Activated CD8-positive, alpha-beta T cell treated with anti-CD3 and anti-CD28 coated beads for 36 hours (primary cell): ENCODE data around the gene PTPN11. TPM values are rescaled to one million over a fixed set of nuclear protein-coding genes. Genes with fewer than 3 reads are reported as not detected.

ENCODE experiments used
- ATAC-seq: fragments of 200-7000 bp; cut with Tn5 transposase; one replicate; pipeline ENCODE4 v1.10.0; 2021; ENCODE audit warnings: mild to moderate bottlenecking, moderate library complexity
- CTCF ChIA-PET: fragments of 350-600 bp; sonication (Branson Sonifier 250); formaldehyde crosslinking; loops from one replicate; lab custom pipeline; 2021; ENCODE audit warnings: antibody characterized with exemption; lab: Charles Lee
- POLR2A ChIA-PET: fragments of 350-600 bp; sonication (Branson Sonifier 250); formaldehyde crosslinking; loops from one replicate; lab custom pipeline; 2021; ENCODE audit warnings: antibody characterized with exemption; lab: Charles Lee
- DNase-seq: peaks from one replicate; pipeline ENCODE4 v3.0.0-alpha.2; 2020
- H3K27ac Mint-ChIP-seq: one replicate; pipeline ENCODE4 v1.8.0; 2021; ENCODE audit warnings: mild to moderate bottlenecking, mixed read lengths
- H3K27me3 Mint-ChIP-seq: one replicate; pipeline ENCODE4 v1.8.0; 2021; ENCODE audit warnings: mixed read lengths
- H3K36me3 Mint-ChIP-seq: one replicate; pipeline ENCODE4 v1.8.0; 2021; ENCODE audit warnings: low read depth, mixed read lengths
- H3K4me1 Mint-ChIP-seq: one replicate; pipeline ENCODE4 v1.8.0; 2021; ENCODE audit warnings: low read depth, mixed read lengths
- H3K4me3 Mint-ChIP-seq: one replicate; pipeline ENCODE4 v1.8.0; 2021; ENCODE audit warnings: mild to moderate bottlenecking, moderate library complexity, mixed read lengths
- H3K9me3 Mint-ChIP-seq: one replicate; pipeline ENCODE4 v1.8.0; 2021; ENCODE audit warnings: mixed read lengths
- CTCF ChIP-seq: fragments of 200-600 bp; IDR thresholded peaks from one replicate; pipeline ENCODE4 v1.8.0; 2022; ENCODE audit warnings: antibody characterized with exemption, mild to moderate bottlenecking
- intact Hi-C: fragments of 100-400 bp; cut with micrococcal nuclease; formaldehyde crosslinking; loops from one replicate; pipeline ENCODE4 v1.10.0; 2022
- total RNA-seq, 2 experiments: library from RNA; stranded (reverse); gene quantifications; one replicate each; pipeline ENCODE4 v1.2.3, GENCODE V29; 2021

PTPN11 gene
- total RNA-seq, 2 experiments from 2014 or later = 131 to 142 TPM

- ATAC-seq (no peak), DNase-seq (no peak)
- H3K36me3 Mint-ChIP-seq = peaks cover 53% of the 10 kb centered on the region
- no peak for TF ChIP-seq CTCF
- H3K4me1 Mint-ChIP-seq = no peaks in the 10 kb centered on the region
- CTCF ChIA-PET = interaction anchor here (0.7 to 1.6 kb wide), 3 partner anchors 17 to 28 kb away, joined by 3 to 4 read pairs (median 3); no protein-coding TSS in a partner anchor
- H3K4me3 Mint-ChIP-seq = no peak overlapping the region
- intact Hi-C loops = no loop called here
- POLR2A ChIA-PET = no interaction called here
- no peaks in the 10 kb centered on the region for H3K27me3 Mint-ChIP-seq
- H3K9me3 Mint-ChIP-seq = no peaks in the 10 kb centered on the region
- H3K27ac Mint-ChIP-seq = no peak overlapping the region
These were observed 87.9 kb downstream of the PTPN11 start for GRCh38 chr12:112506513-112507166.

DNA sequence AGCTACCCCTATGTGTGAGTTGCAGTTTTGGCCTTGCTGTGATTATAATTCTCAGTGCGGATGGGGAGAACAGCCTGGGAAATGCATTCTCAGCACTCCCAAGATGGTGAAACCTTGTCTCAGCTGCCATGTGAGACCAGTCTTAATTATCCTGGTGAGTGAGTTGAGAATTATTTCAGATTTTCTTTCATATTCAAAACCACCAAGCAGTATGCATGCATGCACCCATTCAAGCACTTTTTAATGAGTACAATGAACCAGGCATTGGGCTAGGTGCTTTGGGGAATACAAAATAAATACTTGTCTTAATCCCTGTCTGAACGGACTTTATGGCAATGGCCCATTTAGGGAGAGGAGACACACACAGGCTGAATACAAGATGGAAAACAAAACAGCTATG is 94.7 kb downstream of the PTPN11 start:
- ChIA-PET CTCF (no interaction called here), POLR2A (no interaction called here)
- Mint-ChIP-seq H3K27me3 (no peaks in the 10 kb centered on the region), H3K4me1 (peaks cover 5% of the 10 kb centered on the region), H3K36me3 (peaks cover 4% of the 10 kb centered on the region), H3K9me3 (no peaks in the 10 kb centered on the region), H3K27ac (no peak overlapping the region), H3K4me3 (no peak overlapping the region)
- DNase-seq (no peak), ATAC-seq (no peak)
- intact Hi-C loops = no loop called here
- TF ChIP-seq CTCF = no peak

GRCh38 chr12:112514456-112514855 is 95.7 kb downstream of the PTPN11 start:
- ATAC-seq (no peak), DNase-seq (no peak)
- Mint-ChIP-seq H3K4me3 (no peak overlapping the region), H3K27me3 (no peaks in the 10 kb centered on the region), H3K9me3 (no peaks in the 10 kb centered on the region), H3K27ac (no peak overlapping the region), H3K4me1 (peaks cover 5% of the 10 kb centered on the region), H3K36me3 (no peaks in the 10 kb centered on the region)
- intact Hi-C loops = no loop called here
- POLR2A ChIA-PET = no interaction called here
- no peak for TF ChIP-seq CTCF
- CTCF ChIA-PET = no interaction called here

GRCh38 chr12:112514926-112515642 is 96.3 kb downstream of the PTPN11 start:
- peaks cover 5% of the 10 kb centered on the region for H3K4me1 Mint-ChIP-seq
- H3K27ac Mint-ChIP-seq = no peak overlapping the region
- H3K36me3 Mint-ChIP-seq = no peaks in the 10 kb centered on the region
- ChIA-PET POLR2A (interaction anchor here (0.6 kb wide), 1 partner anchor 33 kb away, joined by 3 read pairs; no protein-coding TSS in a partner anchor), CTCF (no interaction called here)
- H3K9me3 Mint-ChIP-seq = no peaks in the 10 kb centered on the region
- peak; percentile 42 for ATAC-seq
- H3K4me3 Mint-ChIP-seq = no peak overlapping the region
- intact Hi-C loops = no loop called here
- no peaks in the 10 kb centered on the region for H3K27me3 Mint-ChIP-seq
- TF ChIP-seq CTCF = no peak
- DNase-seq = peak; percentile 20

- ChIA-PET CTCF (no interaction called here), POLR2A (no interaction called here)
- no peak for TF ChIP-seq CTCF
- H3K4me1 Mint-ChIP-seq = peaks cover 5% of the 10 kb centered on the region
- DNase-seq (no peak), ATAC-seq (no peak)
- no peaks in the 10 kb centered on the region for H3K27me3 Mint-ChIP-seq
- no peaks in the 10 kb centered on the region for H3K36me3 Mint-ChIP-seq
- H3K9me3 Mint-ChIP-seq = no peaks in the 10 kb centered on the region
- intact Hi-C loops = no loop called here
- no peak overlapping the region for H3K27ac Mint-ChIP-seq
- H3K4me3 Mint-ChIP-seq = no peak overlapping the region
These were observed 97.1 kb downstream of the PTPN11 start for GRCh38 chr12:112515868-112516267.
